H7 (cell line): ENCODE results near the gene CWF19L2. TPM values are rescaled to one million over a fixed set of nuclear protein-coding genes. Genes with fewer than 3 reads are reported as not detected.
A peak's percentile ranks its signal among the peaks of the same experiment; 100 is the strongest.
"Not testable (repeated sequence)": the region's sequence is repeated elsewhere in the genome, so short reads cannot be mapped to it uniquely, and the experiment has no call there.

Source experiments
- DNase-seq: peaks from one replicate; pipeline ENCODE4 v3.0.0; 2012
- H3K27me3 ChIP-seq: 2 replicates; pipeline ENCODE4 v1.6.0; 2011; ENCODE audit warnings: mild to moderate bottlenecking, low read length; ENCODE audit not compliant: control insufficient read depth, insufficient read depth
- H3K36me3 ChIP-seq: replicated peaks from 2 replicates; pipeline ENCODE4 v1.5.1; 2011; ENCODE audit warnings: low read length; ENCODE audit not compliant: control insufficient read depth, insufficient read depth
- H3K4me3 ChIP-seq: 2 replicates; pipeline ENCODE4 v1.5.1; 2011; ENCODE audit warnings: low read depth, mild to moderate bottlenecking, control low read depth, low read length, moderate library complexity; ENCODE audit not compliant: insufficient read depth
- total RNA-seq: library from RNA; depleted of rRNA; stranded (reverse); fragments of >200 nt; shearing (Covaris generic); gene quantifications from 2 replicates; pipeline ENCODE4 v1.2.3, GENCODE V29; 2014

The CWF19L2 gene
- total RNA-seq, 1 experiment from 2014 or later = 9.8 TPM

- H3K4me3 ChIP-seq = no peak overlapping the region
- no peaks in the 10 kb centered on the region for H3K36me3 ChIP-seq
- DNase-seq = no peak
- no peaks in the 10 kb centered on the region for H3K27me3 ChIP-seq
These were observed 10.1 kb upstream of the CWF19L2 start for GRCh38 chr11:107467696-107468095.

- not testable (repeated sequence) for DNase-seq, H3K4me3 ChIP-seq, H3K36me3 ChIP-seq, H3K27me3 ChIP-seq
These were observed 8.7 kb upstream of the CWF19L2 start for GRCh38 chr11:107466275-107466866.

GRCh38 chr11:107457205-107457557, 444 bp downstream of the CWF19L2 start:
- H3K4me3 ChIP-seq = peak overlapping the region; percentile 83
- H3K27me3 ChIP-seq = no peaks in the 10 kb centered on the region
- peaks cover 4% of the 10 kb centered on the region for H3K36me3 ChIP-seq
- peak; percentile 12 for DNase-seq

GRCh38 chr11:107453594-107454286, 3.9 kb downstream of the CWF19L2 start:
- Histone ChIP-seq H3K4me3 (no peak overlapping the region), H3K27me3 (no peaks in the 10 kb centered on the region), H3K36me3 (peaks cover 4% of the 10 kb centered on the region)
- DNase-seq = no peak

- DNase-seq = no peak
- 0 out of 2 replicates have a peak, but pooled peaks cover 2% of the 10 kb centered on the region for H3K36me3 ChIP-seq
- H3K27me3 ChIP-seq = no peaks in the 10 kb centered on the region
- no peak overlapping the region for H3K4me3 ChIP-seq
These were observed 10.7 kb downstream of the CWF19L2 start for GRCh38 chr11:107446822-107447431.

- no peak overlapping the region for H3K4me3 ChIP-seq
- no peak for DNase-seq
These were observed 14.9 kb downstream of the CWF19L2 start for GRCh38 chr11:107442715-107443215.

GRCh38 chr11:107439586-107440167, 17.9 kb downstream of the CWF19L2 start:
- Histone ChIP-seq H3K27me3 (no peaks in the 10 kb centered on the region), H3K36me3 (0 out of 2 replicates have a peak, but pooled peaks cover 2% of the 10 kb centered on the region), H3K4me3 (no peak overlapping the region)
- no peak for DNase-seq

More at GRCh38 chr11:107442715-107443215, 14.9 kb downstream of the CWF19L2 start:
- Histone ChIP-seq H3K36me3 (0 out of 2 replicates have a peak, but pooled peaks cover 2% of the 10 kb centered on the region), H3K27me3 (no peaks in the 10 kb centered on the region)

DNA sequence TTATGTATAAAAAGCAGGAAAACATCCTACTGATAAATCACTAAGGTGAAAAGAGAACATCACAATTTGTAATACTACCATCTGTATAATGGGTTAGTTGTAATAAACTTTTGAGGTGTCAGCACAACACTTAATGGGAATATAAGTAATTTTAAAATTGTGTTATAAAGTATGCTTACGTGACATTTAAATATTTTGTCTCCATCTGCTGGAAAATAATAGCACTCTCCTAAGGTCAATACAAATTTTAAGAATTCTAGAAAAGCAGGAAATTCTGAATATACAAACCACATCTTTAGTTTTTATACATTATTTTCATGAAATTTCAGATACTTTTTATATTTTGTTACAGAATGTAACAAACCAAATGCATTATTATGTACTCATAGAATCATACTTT, 19.5 kb downstream of the CWF19L2 start:
- DNase-seq = no peak
- 0 out of 2 replicates have a peak, but pooled peaks cover 2% of the 10 kb centered on the region for H3K36me3 ChIP-seq
- H3K27me3 ChIP-seq = no peaks in the 10 kb centered on the region
- H3K4me3 ChIP-seq = no peak overlapping the region

DNA sequence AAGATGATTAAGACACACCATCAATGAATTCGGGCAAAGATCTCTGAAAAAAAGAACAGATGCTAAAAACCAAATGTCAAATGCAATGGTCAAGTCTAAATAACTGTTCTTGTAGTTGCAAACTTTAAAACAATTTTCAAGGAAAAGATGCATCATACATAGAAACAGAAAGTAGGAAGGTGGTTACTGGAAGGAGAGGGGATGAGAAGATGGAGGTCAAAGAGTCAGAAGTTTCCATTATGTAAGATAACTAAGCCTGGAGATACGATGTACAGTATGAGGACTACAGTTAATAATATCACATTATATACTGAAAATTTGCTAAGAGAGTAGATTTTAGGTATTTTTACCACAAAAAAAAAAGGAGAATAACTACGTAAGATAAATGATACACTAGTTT, 27.1 kb downstream of the CWF19L2 start:
- Histone ChIP-seq H3K27me3 (no peaks in the 10 kb centered on the region), H3K4me3 (no peak overlapping the region), H3K36me3 (no peaks in the 10 kb centered on the region)
- no peak for DNase-seq

- no peaks in the 10 kb centered on the region for H3K27me3 ChIP-seq
- no peaks in the 10 kb centered on the region for H3K36me3 ChIP-seq
- no peak overlapping the region for H3K4me3 ChIP-seq
- DNase-seq = no peak
These were observed 29.9 kb downstream of the CWF19L2 start for GRCh38 chr11:107427569-107428180.

- H3K4me3 ChIP-seq = no peak overlapping the region
These were observed 44.3 kb downstream of the CWF19L2 start for GRCh38 chr11:107413352-107413751.

GRCh38 chr11:107408762-107409211, 48.8 kb downstream of the CWF19L2 start:
- Histone ChIP-seq H3K36me3 (no peaks in the 10 kb centered on the region), H3K4me3 (no peak overlapping the region), H3K27me3 (no peaks in the 10 kb centered on the region)
- no peak for DNase-seq

More at GRCh38 chr11:107413352-107413751, 44.3 kb downstream of the CWF19L2 start:
- Histone ChIP-seq H3K36me3 (no peaks in the 10 kb centered on the region), H3K27me3 (no peaks in the 10 kb centered on the region)
- no peak for DNase-seq

DNA sequence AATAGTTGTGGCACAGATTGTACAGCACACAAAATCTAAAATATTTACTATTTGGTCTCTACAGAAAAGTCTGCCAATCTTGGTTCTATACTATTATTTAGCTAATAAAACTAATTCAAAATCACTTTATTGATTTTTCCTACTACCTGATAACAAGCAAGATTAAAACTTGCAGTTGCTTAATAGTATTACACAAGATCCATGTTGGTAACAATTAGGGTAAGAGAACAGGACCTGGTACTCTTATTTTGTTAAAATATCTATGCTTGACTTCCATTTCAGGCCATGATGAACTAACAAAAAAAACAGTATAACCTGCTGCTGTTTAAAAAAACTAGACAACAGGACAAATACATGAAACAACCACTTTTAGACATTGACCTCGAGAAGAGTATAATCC, 52.4 kb downstream of the CWF19L2 start:
- no peak for DNase-seq
- Histone ChIP-seq H3K27me3 (no peaks in the 10 kb centered on the region), H3K36me3 (no peaks in the 10 kb centered on the region), H3K4me3 (no peak overlapping the region)

- H3K27me3 ChIP-seq, H3K4me3 ChIP-seq, H3K36me3 ChIP-seq, DNase-seq: not testable (repeated sequence)
These were observed 56.5 kb downstream of the CWF19L2 start for GRCh38 chr11:107401131-107401530.
